Neural cell (in vitro differentiated cells): Measurements from ENCODE around the gene HLCS. TPM values are rescaled to one million over a fixed set of nuclear protein-coding genes. Genes with fewer than 3 reads are reported as not detected.

ENCODE experiments used
- H2AFZ ChIP-seq: fragments of 200-600, 300-800 bp; sonication (generic), shearing (Covaris generic); 2 replicates; pipeline ENCODE4 v1.6.0; 2014; ENCODE audit warnings: low read depth, mild to moderate bottlenecking, antibody characterized with exemption, low read length, moderate library complexity
- H3F3A ChIP-seq: fragments of 200-600 bp; shearing (Covaris generic); 2 replicates; pipeline ENCODE4 v1.6.1; 2016; ENCODE audit warnings: mild to moderate bottlenecking, moderate library complexity, mixed read lengths, antibody characterized with exemption, low read length; ENCODE audit not compliant: insufficient read depth, poor library complexity, severe bottlenecking
- H3K27ac ChIP-seq: fragments of 200-600, 300-800 bp; sonication (generic), shearing (Covaris generic); 2 replicates; pipeline ENCODE4 v1.5.1; 2014; ENCODE audit warnings: mild to moderate bottlenecking, low read length, moderate library complexity
- H3K27me3 ChIP-seq: fragments of 300-800, 200-600 bp; sonication (generic), shearing (Covaris generic); 2 replicates; pipeline ENCODE4 v1.6.0; 2014; ENCODE audit warnings: mild to moderate bottlenecking, low read depth, low read length, moderate library complexity; ENCODE audit not compliant: insufficient read depth
- H3K36me3 ChIP-seq: fragments of 300-800, 200-600 bp; sonication (generic), shearing (Covaris generic); 2 replicates; pipeline ENCODE4 v1.5.1; 2014; ENCODE audit warnings: mild to moderate bottlenecking, antibody characterized with exemption, low read length, moderate library complexity; ENCODE audit not compliant: insufficient read depth
- H3K4me2 ChIP-seq: fragments of 300-800, 200-600 bp; sonication (generic), shearing (Covaris generic); 2 replicates; pipeline ENCODE4 v1.6.0; 2014; ENCODE audit warnings: mild to moderate bottlenecking, low read length
- H3K4me3 ChIP-seq: fragments of 300-800, 200-600 bp; sonication (generic), shearing (Covaris generic); 2 replicates; pipeline ENCODE4 v1.5.1; 2014; ENCODE audit warnings: mild to moderate bottlenecking, low read length, moderate library complexity
- H3K79me2 ChIP-seq: fragments of 200-600 bp; shearing (Covaris generic); replicated peaks from 2 replicates; pipeline ENCODE4 v1.6.0; 2014; ENCODE audit warnings: mild to moderate bottlenecking, low read length, moderate library complexity; ENCODE audit not compliant: insufficient read depth
- H3K9ac ChIP-seq: fragments of 300-800, 200-600 bp; sonication (generic), shearing (Covaris generic); 2 replicates; pipeline ENCODE4 v1.6.1; 2016; ENCODE audit warnings: mild to moderate bottlenecking, low read length, mixed read lengths
- H3K9me2 ChIP-seq: fragments of 200-600 bp; shearing (Covaris generic); 2 replicates; pipeline ENCODE4 v1.6.1; 2016; ENCODE audit warnings: mild to moderate bottlenecking, low read length, mixed read lengths; ENCODE audit not compliant: insufficient read depth
- H3K9me3 ChIP-seq: fragments of 200-600, 300-800 bp; sonication (generic), shearing (Covaris generic); 2 replicates; pipeline ENCODE4 v1.6.1; 2016; ENCODE audit warnings: mild to moderate bottlenecking, mixed run types, low read length, moderate library complexity, mixed read lengths
- H4K20me1 ChIP-seq: fragments of 200-600 bp; shearing (Covaris generic); 2 replicates; pipeline ENCODE4 v1.6.1; 2016; ENCODE audit warnings: mild to moderate bottlenecking, mixed run types; ENCODE audit not compliant: insufficient read depth
- CTCF ChIP-seq: fragments of 450-650 bp; IDR thresholded peaks from 2 replicates; pipeline ENCODE4 v1.5.1; 2014; ENCODE audit warnings: antibody characterized with exemption, mild to moderate bottlenecking, moderate library complexity; ENCODE audit not compliant: poor library complexity, severe bottlenecking
- EP300 ChIP-seq: fragments of 450-650 bp; conservative IDR thresholded peaks from 2 replicates; pipeline ENCODE4 v1.6.1; 2014; ENCODE audit warnings: antibody characterized with exemption, mild to moderate bottlenecking, moderate library complexity; ENCODE audit not compliant: poor library complexity, severe bottlenecking
- EZH2 ChIP-seq: fragments of 200-600, 300-800 bp; shearing (Covaris generic), sonication (generic); IDR thresholded peaks from 2 replicates; pipeline ENCODE4 v1.6.1; 2014; ENCODE audit warnings: antibody characterized with exemption, low read length, borderline replicate concordance, mild to moderate bottlenecking; ENCODE audit not compliant: insufficient read depth, poor library complexity, severe bottlenecking
- MXI1 ChIP-seq: fragments of 450-650 bp; conservative IDR thresholded peaks from 2 replicates; pipeline ENCODE4 v1.6.1; 2014; ENCODE audit warnings: antibody characterized with exemption, mild to moderate bottlenecking; ENCODE audit not compliant: poor library complexity, severe bottlenecking
- POLR2AphosphoS5 ChIP-seq: IDR thresholded peaks from 2 replicates; pipeline ENCODE4 v1.6.1; 2012
- RAD21 ChIP-seq: fragments of 450-650 bp; conservative IDR thresholded peaks from 2 replicates; pipeline ENCODE4 v1.6.1; 2014; ENCODE audit warnings: antibody characterized with exemption, mild to moderate bottlenecking, moderate library complexity
- SMC3 ChIP-seq: fragments of 450-650 bp; conservative IDR thresholded peaks from 2 replicates; pipeline ENCODE4 v1.6.1; 2014; ENCODE audit warnings: antibody characterized with exemption, mild to moderate bottlenecking, moderate library complexity; ENCODE audit not compliant: poor library complexity
- TAF1 ChIP-seq: IDR thresholded peaks from 2 replicates; pipeline ENCODE4 v1.6.1; 2012; ENCODE audit warnings: low read depth
- polyA plus RNA-seq: library from polyadenylated mRNA; depleted of rRNA; stranded (reverse); fragments of >200 nt; gene quantifications from 2 replicates; pipeline ENCODE4 v1.2.3, GENCODE V29; 2014
- TF ChIP-seq, protein P1 (sequence below): IDR thresholded peaks from 2 replicates; pipeline ENCODE4 v1.6.1; 2012; ENCODE audit warnings: borderline replicate concordance

Gene HLCS
- polyA plus RNA-seq, 1 donor from 2014 or later: 12.1 TPM

DNA sequence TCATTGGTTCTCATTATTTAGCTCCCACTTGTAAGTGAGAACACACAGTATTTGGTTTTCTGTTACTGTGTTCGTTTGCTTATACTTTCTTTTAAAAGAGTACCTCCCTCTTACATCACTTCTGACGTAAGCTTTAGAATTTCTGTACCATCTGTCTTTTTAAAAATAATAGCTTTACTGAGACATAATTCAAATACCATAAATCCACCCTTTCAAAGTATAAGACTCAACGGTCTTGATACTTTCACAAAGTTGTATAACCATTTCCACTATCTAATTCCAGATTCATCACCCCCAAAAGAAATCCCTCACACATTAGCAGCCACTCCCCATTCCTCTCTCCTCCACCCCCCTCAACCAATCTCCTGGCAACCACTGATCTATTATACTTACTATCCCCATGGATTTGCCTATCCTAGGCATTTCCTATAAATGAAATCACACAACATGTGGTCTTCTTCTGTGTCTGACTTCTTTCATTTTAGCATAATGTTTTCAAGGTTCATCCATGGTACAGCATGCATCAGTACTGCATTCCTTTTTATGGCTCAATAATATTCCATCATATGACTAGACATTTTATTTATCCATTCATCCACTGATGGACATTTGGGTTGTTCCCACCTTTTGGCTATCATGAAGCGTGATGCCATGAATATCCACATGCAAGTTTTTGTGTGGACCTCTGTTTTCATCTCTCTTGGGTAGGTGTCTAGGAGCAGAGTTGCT lies 104.7 kb downstream of the HLCS start:
- Histone ChIP-seq H3K36me3 (no peaks in the 10 kb centered on the region), H3K4me3 (no peak overlapping the region), H3K27me3 (no peaks in the 10 kb centered on the region), H3K27ac (no peak overlapping the region), H3K4me2 (no peak overlapping the region), H4K20me1 (no peaks in the 10 kb centered on the region), H3K9me2 (no peaks in the 10 kb centered on the region), H3K9ac (no peak overlapping the region), H3K79me2 (no peaks in the 10 kb centered on the region), H3F3A (no peaks in the 10 kb centered on the region), H2AFZ (no peak overlapping the region), H3K9me3 (no peaks in the 10 kb centered on the region)
- TF ChIP-seq RAD21: no peak
- TF ChIP-seq, protein P1, sequence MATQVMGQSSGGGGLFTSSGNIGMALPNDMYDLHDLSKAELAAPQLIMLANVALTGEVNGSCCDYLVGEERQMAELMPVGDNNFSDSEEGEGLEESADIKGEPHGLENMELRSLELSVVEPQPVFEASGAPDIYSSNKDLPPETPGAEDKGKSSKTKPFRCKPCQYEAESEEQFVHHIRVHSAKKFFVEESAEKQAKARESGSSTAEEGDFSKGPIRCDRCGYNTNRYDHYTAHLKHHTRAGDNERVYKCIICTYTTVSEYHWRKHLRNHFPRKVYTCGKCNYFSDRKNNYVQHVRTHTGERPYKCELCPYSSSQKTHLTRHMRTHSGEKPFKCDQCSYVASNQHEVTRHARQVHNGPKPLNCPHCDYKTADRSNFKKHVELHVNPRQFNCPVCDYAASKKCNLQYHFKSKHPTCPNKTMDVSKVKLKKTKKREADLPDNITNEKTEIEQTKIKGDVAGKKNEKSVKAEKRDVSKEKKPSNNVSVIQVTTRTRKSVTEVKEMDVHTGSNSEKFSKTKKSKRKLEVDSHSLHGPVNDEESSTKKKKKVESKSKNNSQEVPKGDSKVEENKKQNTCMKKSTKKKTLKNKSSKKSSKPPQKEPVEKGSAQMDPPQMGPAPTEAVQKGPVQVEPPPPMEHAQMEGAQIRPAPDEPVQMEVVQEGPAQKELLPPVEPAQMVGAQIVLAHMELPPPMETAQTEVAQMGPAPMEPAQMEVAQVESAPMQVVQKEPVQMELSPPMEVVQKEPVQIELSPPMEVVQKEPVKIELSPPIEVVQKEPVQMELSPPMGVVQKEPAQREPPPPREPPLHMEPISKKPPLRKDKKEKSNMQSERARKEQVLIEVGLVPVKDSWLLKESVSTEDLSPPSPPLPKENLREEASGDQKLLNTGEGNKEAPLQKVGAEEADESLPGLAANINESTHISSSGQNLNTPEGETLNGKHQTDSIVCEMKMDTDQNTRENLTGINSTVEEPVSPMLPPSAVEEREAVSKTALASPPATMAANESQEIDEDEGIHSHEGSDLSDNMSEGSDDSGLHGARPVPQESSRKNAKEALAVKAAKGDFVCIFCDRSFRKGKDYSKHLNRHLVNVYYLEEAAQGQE: no peak
- no peak for TF ChIP-seq EP300
- no peak for TF ChIP-seq SMC3
- TF ChIP-seq MXI1: no peak
- no peak for TF ChIP-seq POLR2AphosphoS5
- no peak for TF ChIP-seq EZH2
- no peak for TF ChIP-seq CTCF
- no peak for TF ChIP-seq TAF1

DNA sequence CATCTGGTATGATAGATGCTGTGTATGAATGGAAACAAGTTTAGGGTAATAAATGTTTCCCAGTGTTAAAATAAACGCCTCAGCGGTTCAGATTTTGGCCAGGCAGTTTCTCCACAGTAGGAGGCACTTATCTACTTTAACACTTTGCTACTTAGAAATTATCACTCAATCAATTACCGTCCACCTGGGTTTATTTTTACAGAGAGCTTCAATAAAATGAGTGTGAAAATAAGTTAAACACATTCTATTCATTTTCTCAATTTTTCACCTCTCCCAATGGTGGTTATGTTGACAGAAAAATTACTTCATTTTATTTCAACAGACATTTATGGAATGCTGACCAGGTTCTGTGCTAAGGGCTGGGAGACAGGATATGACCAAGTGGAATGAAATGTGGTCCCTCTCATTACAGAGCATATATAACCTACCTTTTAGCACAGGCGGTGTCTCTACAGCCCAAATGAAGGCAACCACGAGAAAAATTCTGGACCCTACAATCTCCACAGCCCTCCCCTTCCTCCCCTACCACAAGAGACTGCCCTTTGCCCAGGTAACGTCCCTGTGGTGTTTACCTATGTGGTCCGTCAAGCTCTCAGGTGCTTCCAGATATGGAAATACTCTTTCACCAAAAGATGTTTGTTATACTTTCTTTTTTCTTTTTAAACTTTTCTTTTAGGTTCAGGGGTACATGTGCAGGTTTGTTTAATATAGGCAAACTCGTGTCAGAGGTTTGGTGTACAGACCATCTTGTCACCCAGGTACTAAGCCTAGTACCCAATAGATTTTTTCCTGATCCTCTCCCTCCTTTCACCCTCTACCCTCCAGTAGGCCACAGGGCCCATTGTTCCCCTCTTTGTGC lies 105.5 kb downstream of the HLCS start:
- no peaks in the 10 kb centered on the region for H3K79me2 ChIP-seq
- H3K4me2 ChIP-seq: no peak overlapping the region
- no peak overlapping the region for H3K4me3 ChIP-seq
- H2AFZ ChIP-seq: no peak overlapping the region
- no peaks in the 10 kb centered on the region for H3K9me2 ChIP-seq
- no peaks in the 10 kb centered on the region for H3F3A ChIP-seq
- no peaks in the 10 kb centered on the region for H3K9me3 ChIP-seq
- TF ChIP-seq MXI1 (no peak), SMC3 (no peak), CTCF (no peak), TAF1 (no peak), EP300 (no peak), POLR2AphosphoS5 (no peak), RAD21 (no peak), EZH2 (no peak)
- TF ChIP-seq, protein P1: no peak
- H3K9ac ChIP-seq: no peak overlapping the region
- H4K20me1 ChIP-seq: no peaks in the 10 kb centered on the region
- H3K27ac ChIP-seq: no peak overlapping the region
- no peaks in the 10 kb centered on the region for H3K27me3 ChIP-seq
- no peaks in the 10 kb centered on the region for H3K36me3 ChIP-seq
